GM19099 (cell line): ENCODE data around the gene SSPN.

Source experiments
- POLR2A ChIP-seq: IDR thresholded peaks from 3 replicates; pipeline ENCODE4 v1.6.1; 2011; ENCODE audit warnings: low read depth; ENCODE audit not compliant: insufficient read length; ENCODE audit errors: extremely low read depth

SSPN gene

DNA sequence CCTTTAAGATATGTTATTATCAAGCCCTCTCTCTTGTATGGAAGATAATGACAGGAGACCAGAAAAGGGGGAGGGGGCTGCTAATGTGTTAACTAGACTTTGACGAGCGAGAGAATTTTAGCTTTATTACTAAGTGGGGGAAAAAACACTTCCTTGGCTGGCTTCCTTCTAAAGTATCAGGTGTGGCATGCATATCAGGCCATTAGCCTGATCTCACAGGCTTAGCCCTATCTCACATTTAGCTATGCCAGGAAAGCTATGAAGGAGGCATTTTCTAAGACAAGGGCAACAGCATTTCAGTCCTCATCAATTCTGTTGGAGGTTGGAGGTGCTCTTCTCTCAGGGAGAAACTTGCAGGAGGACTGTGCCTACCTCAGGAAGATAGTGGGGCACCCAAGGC is 9.9 kb downstream of the SSPN start:
- TF ChIP-seq POLR2A, result no peak

DNA sequence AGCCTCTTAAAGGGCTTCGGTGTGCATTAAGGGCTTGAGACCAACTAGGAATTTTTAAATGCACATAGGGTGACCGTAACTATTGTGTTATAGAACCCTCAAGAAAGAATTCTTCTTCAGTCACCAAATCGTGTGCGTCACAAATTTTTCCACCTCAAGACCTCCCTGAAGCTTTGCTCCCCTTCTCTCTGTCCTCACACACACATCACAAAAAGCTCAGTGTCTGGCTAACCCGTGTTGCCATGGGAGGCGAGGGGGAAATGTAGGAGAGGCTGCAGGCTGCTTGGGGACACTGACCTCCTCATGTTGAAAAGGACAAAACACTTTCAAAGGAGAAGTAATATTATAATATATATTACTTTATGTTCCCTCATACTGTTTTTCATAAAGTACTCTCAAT is 10.6 kb downstream of the SSPN start:
- no peak for TF ChIP-seq POLR2A

DNA sequence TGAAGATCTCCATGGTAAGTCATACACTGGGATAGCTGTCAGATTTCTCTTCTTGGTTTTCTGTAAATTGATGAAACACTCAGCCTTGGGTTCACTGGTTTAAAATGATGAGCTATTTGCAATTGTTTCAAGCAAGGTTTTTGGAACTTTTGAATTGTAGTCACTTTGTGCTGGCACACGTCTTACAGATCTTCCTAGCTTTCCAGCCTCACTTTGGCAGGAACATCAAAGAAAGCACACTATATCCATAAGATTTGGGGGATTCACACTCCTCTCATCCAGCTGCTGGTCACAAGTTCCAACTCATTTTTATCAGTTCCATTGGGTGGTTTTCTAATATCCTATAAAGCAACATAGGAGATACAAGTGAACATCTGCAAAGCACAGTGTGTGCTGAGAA is 16.0 kb downstream of the SSPN start:
- no peak for TF ChIP-seq POLR2A

DNA sequence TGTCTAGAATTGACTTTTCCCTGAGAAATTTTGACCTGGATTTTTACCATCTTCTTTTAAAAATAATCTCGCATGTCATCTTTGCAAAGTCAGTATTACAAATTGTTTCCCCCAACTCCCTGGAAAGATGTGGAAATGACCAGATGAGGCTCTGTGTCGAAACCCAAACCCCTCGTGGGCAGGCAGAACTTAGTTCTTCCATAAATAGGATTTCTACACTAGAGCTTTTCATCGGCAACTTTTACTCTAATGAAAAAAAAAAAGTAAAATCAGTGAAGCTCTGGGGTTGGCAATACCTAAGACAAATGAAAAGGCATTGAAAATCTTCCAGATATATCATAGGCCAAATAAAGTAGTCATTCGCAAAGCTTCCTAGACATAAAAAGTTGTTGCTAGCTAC is 17.0 kb downstream of the SSPN start:
- TF ChIP-seq POLR2A, result no peak

DNA sequence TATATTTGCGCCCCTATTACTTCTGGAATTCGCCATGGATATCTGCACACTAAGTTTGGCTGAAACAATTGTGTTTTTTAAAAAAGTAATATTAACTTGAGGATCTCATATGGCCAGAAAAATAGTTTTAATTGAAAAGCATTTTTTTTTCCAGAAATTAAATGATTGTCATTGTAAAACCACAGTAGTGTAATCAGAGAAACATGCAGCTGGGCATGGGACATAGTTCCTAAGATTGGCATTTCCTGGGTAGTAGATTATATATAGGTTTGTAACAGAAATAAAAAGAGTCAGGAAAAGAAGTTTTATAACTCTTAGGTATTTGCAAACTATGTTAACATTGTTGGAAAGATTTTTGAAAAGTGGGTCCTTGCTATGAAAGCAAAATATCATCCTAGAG is 17.6 kb downstream of the SSPN start:
- no peak for TF ChIP-seq POLR2A

DNA sequence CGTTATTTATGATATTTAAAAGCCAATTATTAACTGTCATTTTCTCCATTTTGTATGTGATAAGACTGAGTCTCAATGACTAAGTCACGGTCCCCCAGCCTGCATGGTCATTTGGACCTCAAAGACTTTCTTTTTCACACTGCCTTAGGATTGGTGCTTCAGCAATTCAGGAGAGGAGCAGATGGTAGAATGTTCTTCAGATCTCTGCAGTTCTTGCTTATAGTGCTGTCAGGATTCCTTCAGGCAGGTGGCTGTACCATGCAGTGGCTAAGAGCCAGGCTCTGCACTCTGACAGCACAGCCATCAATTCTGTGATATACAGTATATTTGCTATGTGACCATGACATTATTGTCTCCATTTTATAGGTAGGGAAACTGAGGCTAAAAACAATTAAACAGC is 18.7 kb downstream of the SSPN start:
- TF ChIP-seq POLR2A, result no peak

DNA sequence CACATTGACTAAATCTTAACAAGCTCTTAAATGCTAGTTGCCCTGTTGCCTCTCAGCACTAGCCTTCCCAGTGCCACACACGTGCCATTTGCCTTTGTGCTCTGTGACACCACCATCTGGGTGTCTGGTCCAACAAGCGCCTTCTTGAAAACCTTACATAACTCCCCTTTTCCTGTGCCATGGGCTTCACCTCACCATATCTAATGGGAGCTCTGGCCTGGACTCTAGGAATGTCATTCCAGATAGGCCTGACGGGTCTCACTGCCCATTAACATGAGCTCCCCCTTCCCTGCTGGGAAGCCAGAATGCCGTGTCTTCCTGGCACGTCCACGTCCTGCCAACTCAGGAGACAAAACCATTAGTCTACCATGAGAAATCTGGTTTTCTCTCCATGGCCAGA is 24.4 kb downstream of the SSPN start:
- TF ChIP-seq POLR2A, result no peak

DNA sequence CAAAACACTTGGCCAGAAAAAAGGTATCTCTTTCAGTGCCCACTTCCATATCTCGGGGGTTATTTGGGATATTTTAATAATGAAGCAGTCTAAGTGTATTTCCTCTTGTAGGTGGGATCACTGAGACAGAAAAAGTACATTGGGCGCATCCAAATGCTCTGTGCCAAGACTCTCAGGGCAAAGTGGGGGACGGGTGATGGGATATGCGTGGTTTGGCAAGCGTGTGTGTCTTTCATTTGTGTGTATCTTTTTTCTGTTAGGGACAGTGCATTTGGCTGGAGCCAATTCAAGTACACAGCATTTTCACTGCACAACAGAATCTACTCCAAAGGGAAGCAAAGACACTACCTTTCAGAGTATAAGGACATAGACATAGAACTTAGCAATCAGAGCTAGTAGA is 29.3 kb downstream of the SSPN start:
- no peak for TF ChIP-seq POLR2A

DNA sequence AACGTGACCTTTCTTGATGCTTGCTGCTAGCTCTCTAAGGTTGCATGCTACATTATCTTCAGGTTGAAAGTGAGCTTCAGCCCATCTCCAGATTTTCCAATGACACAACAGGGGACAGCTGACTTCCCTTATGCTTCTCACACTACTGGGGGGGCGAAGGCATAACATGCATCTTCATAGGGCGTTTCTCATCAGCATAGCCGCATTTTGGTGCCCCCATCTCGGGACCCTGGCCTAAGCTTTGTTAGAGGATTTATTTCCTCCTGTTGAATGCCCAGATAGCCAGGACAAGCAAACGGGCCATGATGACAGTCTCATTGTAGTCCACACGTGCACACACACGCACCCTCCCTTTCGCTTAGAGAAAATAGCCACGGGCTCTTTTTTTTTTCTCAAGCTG is 30.7 kb downstream of the SSPN start:
- no peak for TF ChIP-seq POLR2A

DNA sequence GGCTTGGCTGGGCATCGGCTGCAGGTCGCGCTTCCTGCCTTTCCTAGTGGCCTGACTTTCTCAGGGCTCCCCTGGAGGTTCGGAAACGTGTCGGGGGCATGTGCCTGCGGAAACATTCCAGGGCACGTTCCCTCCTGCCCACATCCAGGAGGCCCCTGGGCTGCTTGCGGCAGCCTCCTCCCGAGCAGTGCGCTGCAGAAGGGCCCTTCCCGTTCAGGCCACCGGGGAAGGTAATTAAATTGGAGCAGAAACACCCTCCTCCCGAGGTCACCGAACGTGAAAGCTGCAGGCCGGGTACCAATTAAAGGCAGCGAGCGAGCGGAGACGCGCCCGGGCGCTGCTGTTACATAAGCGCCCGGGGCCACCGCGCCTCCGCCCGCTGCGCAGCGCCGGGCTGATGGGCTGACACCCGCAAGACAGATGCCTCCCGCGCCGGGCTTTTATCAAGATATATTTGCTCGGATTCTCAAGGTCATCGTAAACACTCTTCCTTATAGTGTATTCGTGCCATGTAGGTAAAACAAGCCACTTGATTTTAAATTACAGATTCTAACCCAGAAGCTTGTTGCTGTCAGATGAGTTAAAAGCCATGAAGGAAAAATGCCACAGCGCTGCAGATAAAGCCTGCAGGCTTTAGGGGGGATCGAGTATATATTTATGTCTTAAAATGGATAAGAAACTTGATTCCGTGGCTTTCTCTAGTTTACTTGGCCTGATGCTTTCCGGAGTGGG is 31.4 kb downstream of the SSPN start:
- TF ChIP-seq POLR2A, result no peak

DNA sequence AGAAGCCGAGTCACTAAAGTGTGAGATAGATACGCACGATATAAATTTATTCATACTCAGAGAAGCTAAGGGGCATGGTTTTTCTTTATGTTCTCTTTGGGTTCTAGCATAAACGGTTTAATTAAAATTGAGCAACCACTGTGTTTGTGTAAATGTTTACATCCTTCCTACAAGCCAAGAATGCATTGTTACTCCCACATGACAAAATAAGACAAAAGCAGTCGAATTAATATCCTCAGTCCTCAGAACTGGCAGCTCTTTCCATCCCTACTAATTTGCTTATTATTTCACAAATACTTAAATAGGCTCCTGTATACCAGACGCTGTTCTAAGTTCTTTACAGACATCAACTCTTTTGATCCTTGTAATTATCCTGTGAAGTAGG is 32.0 kb downstream of the SSPN start:
- TF ChIP-seq POLR2A, result no peak

DNA sequence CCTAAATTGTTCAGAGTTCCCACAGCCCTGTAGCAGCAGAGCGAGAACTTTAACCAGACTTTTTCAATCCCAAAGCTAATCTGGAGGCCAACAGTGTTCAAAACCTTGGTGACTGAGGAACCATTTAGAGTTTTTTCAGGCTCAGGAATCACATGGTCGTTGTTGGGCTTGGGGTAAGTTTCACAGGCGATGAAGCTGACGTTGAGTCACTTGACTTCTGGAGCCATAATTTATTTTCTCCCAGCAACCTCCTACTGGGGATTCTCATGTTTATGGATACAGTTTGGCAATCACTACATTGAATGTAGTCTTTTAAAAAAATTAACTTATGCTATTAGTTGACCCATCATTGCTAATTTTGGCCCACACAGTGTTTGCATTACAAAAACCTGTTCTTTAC is 34.5 kb downstream of the SSPN start:
- no peak for TF ChIP-seq POLR2A

DNA sequence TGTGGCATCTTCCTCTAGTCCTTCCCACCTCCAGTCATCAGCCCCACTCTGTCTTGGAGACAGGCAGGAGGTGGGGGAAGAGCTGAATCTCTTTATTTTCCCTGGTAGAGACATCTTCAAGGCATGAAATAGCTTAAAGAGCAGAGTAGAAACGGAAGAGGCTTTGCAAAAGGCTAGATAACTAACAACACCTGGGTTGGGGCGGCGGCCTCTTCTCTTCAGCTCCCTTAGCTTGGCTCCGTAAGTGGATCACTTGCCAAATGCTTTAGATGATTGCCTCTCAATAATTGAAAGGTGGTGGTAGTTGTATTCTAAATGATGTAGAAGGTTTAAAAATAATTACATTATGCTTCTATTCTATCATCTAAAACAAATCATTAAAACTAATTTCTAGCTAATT is 36.1 kb downstream of the SSPN start:
- no peak for TF ChIP-seq POLR2A

DNA sequence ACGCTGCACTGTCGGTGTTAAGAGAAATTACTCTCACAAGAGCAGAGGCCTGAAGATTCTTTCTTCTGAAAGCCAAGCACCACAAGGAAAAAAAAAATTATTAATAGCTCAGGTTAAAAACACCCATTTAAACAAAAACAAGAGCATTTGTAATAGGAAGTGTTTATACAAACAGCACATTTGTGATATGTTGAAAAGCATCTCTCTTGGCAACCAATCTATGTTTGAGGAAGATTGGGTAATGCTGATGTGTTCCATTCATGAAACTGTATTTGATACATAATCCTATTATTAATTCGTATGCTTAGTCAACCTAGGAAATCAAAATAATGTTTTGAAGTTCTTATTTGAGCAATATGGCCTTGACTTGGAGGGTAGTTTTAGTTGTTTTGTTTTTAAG is 36.5 kb downstream of the SSPN start:
- no peak for TF ChIP-seq POLR2A

DNA sequence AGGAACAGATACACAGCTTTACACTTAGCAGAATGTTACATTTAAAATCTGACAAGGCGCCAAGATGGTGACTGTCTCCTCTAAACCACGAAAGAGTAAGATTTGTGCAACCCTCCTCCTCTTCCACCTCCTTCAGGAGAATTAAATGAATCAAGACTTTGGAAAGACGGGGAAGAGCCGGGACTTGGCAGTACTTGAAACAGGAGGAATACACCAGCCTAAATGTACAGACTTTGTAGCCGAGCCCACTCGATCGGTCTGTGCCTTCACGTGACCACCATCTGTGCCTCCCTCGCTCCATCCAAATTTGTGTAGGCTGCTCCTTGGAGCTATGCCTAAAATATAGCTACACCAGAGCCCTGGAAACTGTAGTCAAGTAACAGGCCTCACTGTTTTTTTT is 38.3 kb downstream of the SSPN start:
- TF ChIP-seq POLR2A, result no peak

DNA sequence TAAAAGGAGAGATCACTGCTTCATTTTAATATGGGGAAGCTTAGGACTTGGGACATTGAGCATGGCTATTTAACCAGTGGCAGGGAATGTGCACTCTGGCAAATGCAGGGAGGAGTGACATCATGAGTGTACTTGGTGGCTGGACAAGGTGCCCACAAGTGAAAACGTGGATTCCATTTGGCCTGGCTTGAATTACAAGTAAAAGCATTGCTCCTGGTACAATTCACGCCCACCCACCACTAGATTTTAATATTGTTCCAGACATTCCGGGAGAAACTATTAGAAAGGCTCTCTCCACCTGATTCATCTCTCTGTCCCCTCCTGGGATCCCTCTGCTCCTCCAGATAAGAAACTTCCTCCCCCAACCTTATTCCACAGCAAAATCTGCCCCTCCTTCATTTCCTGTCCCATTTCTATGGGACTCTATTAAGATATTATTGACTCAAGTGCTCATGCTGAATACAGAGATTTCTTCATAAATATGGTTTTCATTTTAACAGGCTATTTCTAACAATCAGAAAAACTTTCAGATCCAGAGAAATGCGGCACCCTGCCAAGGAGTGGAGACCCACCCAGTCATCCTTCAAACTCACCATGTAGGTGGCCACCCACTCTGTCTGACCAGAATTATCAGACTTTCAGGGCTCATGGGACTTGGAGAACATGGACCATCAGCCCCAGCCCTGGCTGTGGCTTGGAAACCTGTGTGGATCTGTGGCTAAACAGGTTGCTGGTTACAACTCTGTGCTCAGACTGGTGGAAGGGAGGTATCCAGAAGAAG is 43.2 kb downstream of the SSPN start:
- no peak for TF ChIP-seq POLR2A

DNA sequence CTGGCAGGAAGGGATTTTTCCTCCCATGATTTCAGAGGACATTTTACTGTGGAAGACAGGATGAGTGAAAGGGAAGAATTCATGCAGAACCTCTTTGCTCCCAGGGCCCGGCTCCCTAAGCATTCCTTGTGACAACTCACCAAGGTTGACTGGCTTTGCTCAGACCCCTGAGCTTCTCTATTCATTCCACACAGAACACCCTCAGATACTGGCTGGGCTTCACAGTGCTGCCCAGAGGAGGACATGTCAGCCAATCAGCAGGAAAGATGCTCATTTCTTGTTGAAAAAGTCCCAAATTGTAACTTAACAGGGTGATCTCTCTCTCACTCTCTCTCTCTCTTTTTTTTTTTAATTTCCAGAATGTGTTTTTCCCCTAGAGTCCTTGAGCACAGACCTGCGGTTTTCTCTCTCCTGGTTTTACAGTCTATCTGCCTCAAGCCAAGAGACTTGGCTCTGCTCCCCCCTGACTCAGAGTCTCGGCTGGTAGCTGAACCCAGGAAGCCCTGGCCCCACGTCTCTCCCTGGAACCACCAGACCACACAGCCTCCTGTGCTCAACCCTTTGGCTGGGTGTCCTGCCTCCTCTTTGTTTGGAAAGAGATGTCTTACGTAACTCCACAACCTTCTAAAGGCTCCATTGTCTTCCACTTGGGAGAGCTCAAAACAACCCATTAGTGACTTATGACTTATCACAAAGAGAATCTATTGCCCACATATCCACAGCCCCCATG is 43.9 kb downstream of the SSPN start:
- no peak for TF ChIP-seq POLR2A
